DMS53 treated with DMSO at 0.1 percent for 48 hours (cell line): Measurements from ENCODE around the gene PLCH1.

ENCODE experiments used
- DNase-seq: peaks from one replicate; lab custom pipeline; 2025; ENCODE audit not compliant: unreplicated experiment; lab: John Stamatoyannopoulos, UW

PLCH1 gene

GRCh38 chr3:155608228-155608920 is 136.5 kb downstream of the PLCH1 start:
- no peak for DNase-seq

DNA sequence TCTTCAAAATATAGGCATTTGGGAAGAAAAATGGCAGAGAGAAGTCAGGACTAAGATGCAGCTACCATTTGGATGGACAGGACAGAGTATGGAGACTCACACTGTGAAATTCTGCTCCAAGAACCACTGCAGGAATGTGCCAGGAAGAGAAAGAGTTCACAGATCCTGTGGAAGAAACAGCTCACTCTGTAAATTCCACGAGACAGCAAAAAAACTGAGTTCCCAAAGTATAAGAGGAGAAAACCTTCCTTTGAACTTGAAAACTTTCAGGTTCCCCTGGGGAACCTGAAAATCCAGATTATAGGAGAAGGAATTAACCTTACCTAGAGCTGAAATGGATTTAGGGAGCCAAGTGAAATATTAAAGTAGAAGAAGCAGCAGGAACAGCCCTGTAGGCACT is 137.1 kb downstream of the PLCH1 start:
- DNase-seq, result no peak

DNA sequence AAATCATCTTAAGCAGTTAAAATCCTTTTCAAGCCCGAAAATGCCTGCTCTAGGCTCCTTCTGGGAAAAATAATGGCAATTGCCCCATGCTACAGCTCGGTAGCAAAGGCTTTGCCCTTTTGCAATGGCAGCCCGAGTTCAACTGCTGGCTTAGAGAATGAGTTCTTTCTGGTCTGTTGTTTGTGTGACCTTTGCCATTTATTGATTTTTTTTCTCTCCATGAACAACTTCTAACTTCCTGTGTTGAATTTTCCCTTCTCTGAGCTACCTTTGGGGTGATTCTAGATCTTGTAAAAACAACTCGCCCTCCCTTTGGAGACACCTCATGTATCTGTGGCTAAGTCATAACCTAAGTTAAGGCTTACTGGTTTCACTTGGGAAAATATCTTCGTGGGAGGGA is 139.3 kb downstream of the PLCH1 start:
- no peak for DNase-seq

GRCh38 chr3:155604967-155605366 is 139.9 kb downstream of the PLCH1 start:
- DNase-seq, result no peak

DNA sequence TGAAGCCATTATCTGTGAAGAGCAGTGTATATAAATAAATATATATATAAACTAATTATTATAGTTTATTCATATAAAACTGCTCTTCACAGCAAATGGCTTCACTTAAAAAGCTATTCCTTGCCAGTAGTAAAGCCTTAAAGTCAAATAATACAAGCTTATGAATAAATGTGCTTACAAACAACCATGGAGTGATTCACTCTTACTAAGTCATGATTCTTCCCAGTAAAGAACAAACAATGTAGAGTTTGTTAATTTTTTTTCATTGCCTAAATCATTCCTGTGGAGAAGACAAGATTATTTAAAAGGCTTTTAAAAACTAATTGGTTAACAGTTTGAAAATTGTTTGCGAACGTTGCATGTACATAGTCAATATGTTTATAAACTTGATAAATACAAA is 140.7 kb downstream of the PLCH1 start:
- DNase-seq, result no peak

DNA sequence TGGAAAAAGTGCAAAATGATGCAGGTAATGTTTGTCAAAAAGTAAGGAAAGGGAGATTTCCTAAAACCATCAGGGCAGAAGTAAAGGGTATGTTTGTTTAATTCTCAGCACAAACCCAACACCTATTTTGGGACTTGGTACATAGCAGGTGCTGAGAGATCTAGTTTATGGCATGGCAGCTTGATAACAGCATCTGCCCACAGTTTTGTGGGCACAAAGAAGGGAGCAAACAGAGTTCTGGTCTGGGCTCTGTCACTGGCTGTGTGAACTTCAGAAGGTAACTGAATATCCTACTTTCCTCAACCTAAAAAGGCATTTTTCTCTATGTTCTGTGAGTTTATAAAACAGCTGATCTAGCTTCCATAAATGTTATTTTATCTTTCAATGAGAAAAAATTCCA is 141.6 kb downstream of the PLCH1 start:
- no peak for DNase-seq

GRCh38 chr3:155602307-155602706 is 142.6 kb downstream of the PLCH1 start:
- DNase-seq, result no peak

GRCh38 chr3:155598671-155599070 is 146.2 kb downstream of the PLCH1 start:
- DNase-seq, result no peak

DNA sequence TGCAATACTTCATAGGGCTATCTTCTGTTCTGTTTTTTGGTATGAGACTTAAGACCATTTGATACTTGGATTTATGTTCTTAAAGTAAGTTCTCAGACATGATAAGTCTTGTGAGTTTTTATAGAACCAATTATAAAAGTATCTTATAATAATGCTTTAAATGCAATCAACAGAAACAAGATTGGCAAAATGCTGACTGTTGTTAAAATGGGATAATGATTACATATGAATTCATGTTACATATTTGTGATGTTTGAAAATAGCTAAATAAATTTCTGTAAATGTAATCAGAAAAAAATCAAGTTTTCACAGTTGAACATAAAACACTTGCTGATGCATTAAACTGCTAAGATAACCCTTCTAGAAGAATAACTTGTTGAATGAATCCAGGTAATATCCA is 148.3 kb downstream of the PLCH1 start:
- DNase-seq, result no peak

DNA sequence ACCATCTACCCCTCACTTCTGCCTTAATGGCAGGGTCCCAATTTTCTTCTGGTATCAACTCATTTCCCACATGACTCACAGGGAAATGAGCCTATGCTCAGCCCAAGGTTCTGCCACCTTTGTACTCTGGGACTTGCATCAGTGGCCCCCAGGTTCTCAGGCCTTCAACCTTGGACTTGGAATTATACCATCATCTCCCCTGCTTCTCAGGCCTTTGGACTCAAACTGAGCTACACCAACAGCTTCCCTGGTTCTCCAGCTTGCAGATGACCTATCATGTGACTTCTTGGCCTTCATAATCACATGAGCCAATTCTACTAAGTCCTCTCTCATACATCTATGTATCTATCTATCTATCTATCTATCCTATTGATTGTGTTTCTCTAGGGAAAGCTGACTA is 149.5 kb downstream of the PLCH1 start:
- DNase-seq, result no peak

- DNase-seq, result no peak
Observed at GRCh38 chr3:155594526-155595187, 150.2 kb downstream of the PLCH1 start.

DNA sequence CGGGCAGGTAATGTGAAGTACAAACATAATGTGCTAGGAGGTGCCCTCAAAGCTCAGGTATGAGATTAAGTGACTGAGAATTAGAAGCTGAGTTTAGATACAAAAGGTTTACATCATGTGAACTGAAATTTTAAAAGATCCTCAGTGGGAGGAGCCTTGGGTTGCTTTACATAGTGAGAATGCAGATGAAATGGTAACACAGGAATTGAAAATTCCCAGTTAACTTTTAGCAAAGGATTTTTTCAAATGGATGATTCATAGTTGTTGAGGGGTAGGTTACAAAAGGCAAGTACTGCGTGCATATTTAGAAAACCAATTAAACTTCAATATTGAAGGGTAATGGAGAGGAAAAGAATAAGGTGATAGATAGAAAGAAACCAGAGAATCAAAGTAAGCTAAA is 157.3 kb downstream of the PLCH1 start:
- no peak for DNase-seq

- DNase-seq, result no peak
Observed at GRCh38 chr3:155585384-155585783, 159.5 kb downstream of the PLCH1 start.

- no peak for DNase-seq
Observed at GRCh38 chr3:155581579-155581978, 163.3 kb downstream of the PLCH1 start.

GRCh38 chr3:155572085-155572484 is 172.8 kb downstream of the PLCH1 start:
- no peak for DNase-seq

- DNase-seq, result no peak
Observed at GRCh38 chr3:155568295-155568694, 176.6 kb downstream of the PLCH1 start.

DNA sequence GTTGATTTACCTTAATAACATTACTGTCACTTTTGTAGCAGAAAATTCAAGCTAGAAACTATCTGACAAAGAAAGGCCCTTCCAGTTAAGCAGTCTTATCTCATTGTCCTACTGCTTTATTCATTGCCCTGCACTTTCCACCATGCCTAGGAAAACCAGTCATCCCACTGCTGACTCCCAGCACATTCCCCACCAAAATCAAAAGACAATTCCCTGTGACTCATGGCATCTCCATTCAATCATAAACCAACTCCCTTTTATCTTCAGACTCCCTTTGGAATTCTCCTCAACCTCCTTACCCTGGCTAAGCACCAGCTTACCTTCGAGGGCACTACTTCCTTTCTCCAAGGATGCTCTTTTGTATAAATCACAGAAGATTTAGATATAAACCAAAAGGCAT is 184.3 kb downstream of the PLCH1 start:
- DNase-seq, result no peak

DNA sequence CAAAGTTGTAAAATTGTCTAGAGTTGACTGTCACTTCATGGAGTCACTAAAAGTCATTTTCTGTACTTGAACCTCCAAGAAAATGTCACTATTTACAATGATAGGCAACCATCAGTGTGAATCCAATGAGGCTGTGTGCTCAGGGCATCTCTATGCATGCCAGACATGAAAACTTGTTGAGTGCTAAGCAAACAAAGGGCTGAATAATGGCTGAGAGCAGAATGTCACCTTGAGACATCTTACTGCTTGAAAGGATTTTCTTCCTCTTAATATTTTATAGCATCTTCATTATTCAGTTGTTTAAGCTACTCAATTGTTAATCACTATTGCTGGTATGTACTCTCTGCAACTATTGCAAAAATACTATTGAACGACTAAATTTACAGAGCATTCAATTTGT is 184.7 kb downstream of the PLCH1 start:
- DNase-seq, result peak; percentile 50

GRCh38 chr3:155556531-155556930 is 188.3 kb downstream of the PLCH1 start:
- no peak for DNase-seq

DNA sequence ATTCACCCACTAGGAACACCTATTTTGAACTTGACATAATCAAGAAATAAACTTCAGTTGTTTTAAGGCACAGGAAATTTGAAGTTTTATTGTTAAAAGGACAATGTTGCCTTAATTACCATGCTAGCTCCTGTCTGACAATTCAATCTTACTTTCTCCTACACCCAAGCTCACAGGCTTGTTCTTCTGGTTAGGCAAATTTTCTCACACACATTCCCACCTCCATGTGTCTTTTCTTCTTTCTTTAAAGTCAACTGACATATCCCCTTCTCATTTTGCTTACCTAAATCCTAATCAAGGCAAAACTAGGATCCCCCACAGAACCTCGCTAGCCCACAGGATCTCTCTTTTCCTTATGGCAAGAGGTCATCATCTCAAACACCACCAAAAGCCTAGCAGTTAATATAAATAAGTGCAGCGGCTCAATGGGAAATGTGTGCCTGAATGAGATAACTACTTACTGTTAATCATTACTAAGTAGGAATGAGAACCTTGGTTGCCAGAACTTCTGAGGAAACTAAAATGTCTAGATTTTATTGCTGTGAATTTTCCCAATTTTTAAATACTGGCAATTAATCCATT is 189.3 kb downstream of the PLCH1 start:
- DNase-seq, result peak; percentile 14

DNA sequence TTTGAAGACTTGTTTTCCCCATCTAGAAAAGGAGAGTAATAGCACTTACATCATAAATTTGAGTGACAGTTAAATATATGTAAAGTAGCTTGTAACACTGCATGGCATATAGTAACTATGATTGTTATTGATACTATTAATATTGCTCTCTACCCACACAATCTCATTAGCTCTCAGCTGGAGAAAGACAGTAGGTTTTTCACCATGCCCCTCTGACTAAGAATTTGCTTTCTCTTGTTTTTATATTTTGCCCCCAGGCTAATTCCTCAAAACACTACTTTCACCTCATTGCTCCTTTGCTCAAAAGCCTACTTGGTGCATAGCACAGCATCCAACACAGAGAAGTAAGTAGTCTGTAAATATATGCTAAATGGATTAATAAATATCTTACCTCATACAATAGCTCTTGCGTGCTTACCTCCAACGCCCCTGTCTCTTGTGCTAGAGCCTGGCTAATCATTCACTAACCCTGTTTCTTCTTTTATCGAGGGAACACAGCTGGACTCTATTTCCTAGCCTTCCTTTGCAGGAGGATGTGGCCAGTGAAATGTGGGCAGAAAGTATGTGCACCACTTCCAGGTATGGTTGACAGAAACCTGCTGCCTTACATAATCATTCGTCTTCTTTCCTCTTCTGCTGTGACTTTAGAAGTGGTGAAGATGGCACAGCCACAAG is 190.0 kb downstream of the PLCH1 start:
- peak; percentile 87 for DNase-seq

DNA sequence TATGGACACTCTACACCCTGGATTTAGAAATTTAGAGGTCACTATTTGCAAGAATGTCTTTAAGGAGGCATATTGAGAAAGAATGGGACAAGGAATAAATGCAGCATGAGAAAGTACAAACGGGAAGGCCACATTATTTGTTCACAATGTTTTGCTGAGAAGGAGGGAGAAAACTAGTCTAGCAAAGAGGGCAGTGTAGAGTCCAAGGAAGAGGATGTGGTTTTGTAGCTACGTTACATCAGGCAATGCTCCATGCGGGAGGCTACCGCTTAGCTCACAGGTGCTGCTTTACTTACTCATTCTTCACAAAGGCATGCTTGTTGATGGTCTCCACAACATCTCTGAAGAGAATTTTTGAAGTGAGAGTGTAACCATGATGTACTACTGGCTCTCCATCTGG is 191.1 kb downstream of the PLCH1 start:
- peak; percentile 9 for DNase-seq
